Measurements from ENCODE around the gene CATSPER3.

Gene CATSPER3

GRCh38 chr5:135034236-135034962 is 66.7 kb downstream of the CATSPER3 start:
- no peak for TF ChIP-seq CTCF (IDR thresholded peaks at IDR 0.05; ENCODE audit: control insufficient read depth, insufficient read depth, low read depth, low read length, missing control alignments)
- peak; percentile 40 for DNase-seq (ENCODE audit: low read depth)
- H3K4me3 ChIP-seq (ENCODE audit: control insufficient read depth, low read depth, low read length) = peak overlapping the region; percentile 85

GRCh38 chr5:135034963-135035677 is 67.4 kb downstream of the CATSPER3 start:
- no peak for TF ChIP-seq CTCF (IDR thresholded peaks at IDR 0.05; ENCODE audit: control insufficient read depth, insufficient read depth, low read depth, low read length, missing control alignments)
- H3K4me3 ChIP-seq (ENCODE audit: control insufficient read depth, low read depth, low read length) = no peak overlapping the region
- DNase-seq (ENCODE audit: low read depth) = no peak

GRCh38 chr5:135035678-135036030 is 67.9 kb downstream of the CATSPER3 start:
- TF ChIP-seq CTCF (IDR thresholded peaks at IDR 0.05; ENCODE audit: control insufficient read depth, insufficient read depth, low read depth, low read length, missing control alignments) = no peak
- no peak overlapping the region for H3K4me3 ChIP-seq (ENCODE audit: control insufficient read depth, low read depth, low read length)
- no peak for DNase-seq (ENCODE audit: low read depth)

- no peak overlapping the region for H3K4me3 ChIP-seq (ENCODE audit: control insufficient read depth, low read depth, low read length)
- TF ChIP-seq CTCF (IDR thresholded peaks at IDR 0.05; ENCODE audit: control insufficient read depth, insufficient read depth, low read depth, low read length, missing control alignments) = no peak
- no peak for DNase-seq (ENCODE audit: low read depth)
Observed at GRCh38 chr5:135036405-135036804, 68.7 kb downstream of the CATSPER3 start.

- no peak overlapping the region for H3K4me3 ChIP-seq (ENCODE audit: control insufficient read depth, low read depth, low read length)
- DNase-seq (ENCODE audit: low read depth) = no peak
- TF ChIP-seq CTCF (IDR thresholded peaks at IDR 0.05; ENCODE audit: control insufficient read depth, insufficient read depth, low read depth, low read length, missing control alignments) = no peak
Observed at GRCh38 chr5:135037519-135038204, 70.0 kb downstream of the CATSPER3 start.

GRCh38 chr5:135038205-135038812 is 70.6 kb downstream of the CATSPER3 start:
- H3K4me3 ChIP-seq (ENCODE audit: control insufficient read depth, low read depth, low read length) = no peak overlapping the region
- TF ChIP-seq CTCF (IDR thresholded peaks at IDR 0.05; ENCODE audit: control insufficient read depth, insufficient read depth, low read depth, low read length, missing control alignments) = no peak
- no peak for DNase-seq (ENCODE audit: low read depth)

Data from AG09309 (cell line).